ENCODE data around the gene PACS2.

PACS2 gene

DNA sequence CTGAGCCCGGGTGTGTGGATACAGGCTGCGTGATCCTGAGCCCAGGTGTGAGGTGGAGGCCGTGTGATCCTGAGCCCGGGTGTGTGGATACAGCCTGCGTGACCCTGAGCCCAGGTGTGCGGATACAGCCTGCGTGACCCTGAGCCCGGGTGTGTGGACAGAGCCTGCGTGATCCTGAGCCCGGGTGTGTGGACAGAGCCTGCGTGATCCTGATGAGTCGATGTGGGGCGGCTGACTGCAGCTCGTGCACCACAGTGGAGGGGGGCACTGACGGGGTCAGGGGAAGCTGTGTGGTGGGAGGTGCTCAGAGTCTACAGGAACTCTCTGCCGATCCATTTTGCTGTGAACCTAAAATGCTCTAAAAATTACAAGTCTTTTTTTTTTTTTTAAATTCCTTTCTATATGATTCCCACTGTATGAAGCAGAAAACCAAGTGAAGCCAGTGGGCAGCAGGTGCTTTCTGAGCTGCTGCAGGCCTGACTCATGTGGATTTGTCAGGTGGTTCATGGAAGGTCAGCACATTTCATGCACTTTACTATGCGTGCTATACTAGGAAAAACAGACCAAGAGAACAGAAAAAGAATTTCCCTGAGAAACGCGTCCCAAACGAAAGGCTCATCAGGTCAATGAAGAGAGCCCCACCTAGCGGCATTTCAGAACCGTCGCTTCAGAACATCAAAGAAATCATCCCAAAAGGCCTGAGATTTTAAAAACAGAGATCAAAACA lies 33.0 kb upstream of the PACS2 start:
- TF ChIP-seq GLIS3 (CRISPR knock-in tag; IDR thresholded peaks at IDR 0.05) (no peak), TSHZ2 (CRISPR knock-in tag; IDR thresholded peaks at IDR 0.05) (no peak), ZFP3 (CRISPR knock-in tag; IDR thresholded peaks at IDR 0.05) (no peak), ZNF565 (CRISPR knock-in tag; conservative IDR thresholded peaks at IDR 0.05; ENCODE audit: low read depth) (no peak), ESRRG (CRISPR knock-in tag; IDR thresholded peaks at IDR 0.05) (no peak)
- no peak for ATAC-seq

DNA sequence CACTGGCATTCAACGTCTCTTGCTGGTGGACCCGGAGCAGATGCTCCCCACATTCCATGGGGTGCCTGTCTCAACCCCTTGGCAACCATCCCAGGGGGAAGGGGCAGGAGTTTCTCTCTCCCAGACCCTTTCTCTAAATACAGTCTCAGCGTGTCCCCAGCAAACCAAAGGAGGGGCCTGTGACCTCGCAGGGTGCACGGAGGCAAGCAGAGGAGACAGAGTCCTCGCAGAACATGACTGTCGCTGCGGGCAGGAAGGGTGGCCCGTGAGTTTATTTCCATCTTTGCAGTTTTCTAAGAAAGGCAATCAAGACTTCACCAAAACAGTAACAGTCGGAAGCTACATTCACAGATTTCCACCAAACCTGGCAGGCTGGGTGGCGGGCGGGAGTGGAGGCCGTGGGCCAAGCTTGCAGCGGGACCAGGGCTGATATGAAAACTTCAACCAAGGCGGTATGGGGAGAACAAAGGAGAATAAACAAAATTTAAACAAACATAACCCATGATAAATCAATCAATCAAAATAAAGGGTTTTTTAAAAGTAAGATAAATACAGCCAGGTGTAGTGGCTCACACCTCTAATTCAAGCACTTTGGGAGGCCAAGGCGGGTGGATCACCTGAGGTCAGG lies 32.3 kb upstream of the PACS2 start:
- ATAC-seq = no peak
- TF ChIP-seq TCF4 (CRISPR knock-in tag; IDR thresholded peaks at IDR 0.05; ENCODE audit: borderline replicate concordance) = no peak
- no peak for TF ChIP-seq ARNTL (CRISPR knock-in tag; IDR thresholded peaks at IDR 0.05; ENCODE audit: borderline replicate concordance, low read depth)
- no peak for TF ChIP-seq ZC3H10 (CRISPR knock-in tag; IDR thresholded peaks at IDR 0.05)
- TF ChIP-seq TOX (CRISPR knock-in tag; IDR thresholded peaks at IDR 0.05; ENCODE audit: borderline replicate concordance) = no peak
- TF ChIP-seq BACH2 (CRISPR knock-in tag; IDR thresholded peaks at IDR 0.05; ENCODE audit: borderline replicate concordance) = no peak
- no peak for TF ChIP-seq CREB5 (CRISPR knock-in tag; IDR thresholded peaks at IDR 0.05; ENCODE audit: low read depth)
- no peak for TF ChIP-seq ISL1 (CRISPR knock-in tag; IDR thresholded peaks at IDR 0.05)
- no peak for TF ChIP-seq OSR1 (CRISPR knock-in tag; IDR thresholded peaks at IDR 0.05)
- no peak for TF ChIP-seq ZFP30 (CRISPR knock-in tag; IDR thresholded peaks at IDR 0.05)
- TF ChIP-seq CSDC2 (CRISPR knock-in tag; IDR thresholded peaks at IDR 0.05) = no peak

DNA sequence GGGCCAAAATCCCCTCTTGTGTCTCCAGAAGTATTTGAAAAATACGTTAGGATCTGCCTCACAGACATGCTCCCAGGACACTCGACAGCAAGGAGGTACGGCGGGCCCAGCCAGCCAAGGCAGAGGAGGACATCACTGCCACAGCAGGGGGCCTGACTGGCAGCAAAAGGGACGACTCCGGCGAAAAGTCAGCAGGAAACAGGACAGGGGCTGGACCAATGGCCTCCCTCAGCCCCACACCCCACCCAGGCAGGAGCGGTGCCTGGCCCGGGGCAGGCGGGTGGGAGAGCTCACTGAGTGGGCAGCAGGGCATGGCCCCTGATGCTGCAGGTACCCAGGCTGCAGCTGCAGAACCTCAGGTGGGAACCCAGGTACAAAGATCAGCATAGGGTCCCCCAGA lies 31.5 kb upstream of the PACS2 start:
- no peak for ATAC-seq
- TF ChIP-seq ZNF565 (CRISPR knock-in tag; conservative IDR thresholded peaks at IDR 0.05; ENCODE audit: low read depth) (no peak), OSR1 (CRISPR knock-in tag; IDR thresholded peaks at IDR 0.05) (no peak), BACH2 (CRISPR knock-in tag; IDR thresholded peaks at IDR 0.05; ENCODE audit: borderline replicate concordance) (no peak), TCF4 (CRISPR knock-in tag; IDR thresholded peaks at IDR 0.05; ENCODE audit: borderline replicate concordance) (no peak)

- TF ChIP-seq ZFP30 (CRISPR knock-in tag; IDR thresholded peaks at IDR 0.05) (no peak), ZNF565 (CRISPR knock-in tag; conservative IDR thresholded peaks at IDR 0.05; ENCODE audit: low read depth) (no peak), GLIS3 (CRISPR knock-in tag; IDR thresholded peaks at IDR 0.05) (no peak), CSRNP3 (CRISPR knock-in tag; IDR thresholded peaks at IDR 0.05) (no peak), TCF4 (CRISPR knock-in tag; IDR thresholded peaks at IDR 0.05; ENCODE audit: borderline replicate concordance) (no peak), TSHZ2 (CRISPR knock-in tag; IDR thresholded peaks at IDR 0.05) (no peak), ESRRG (CRISPR knock-in tag; IDR thresholded peaks at IDR 0.05) (no peak), PPARA (CRISPR knock-in tag; IDR thresholded peaks at IDR 0.05; ENCODE audit: borderline replicate concordance) (no peak), RARB (CRISPR knock-in tag; IDR thresholded peaks at IDR 0.05) (no peak), ISL1 (CRISPR knock-in tag; IDR thresholded peaks at IDR 0.05) (no peak), CREB5 (CRISPR knock-in tag; IDR thresholded peaks at IDR 0.05; ENCODE audit: low read depth) (no peak), ZFP3 (CRISPR knock-in tag; IDR thresholded peaks at IDR 0.05) (no peak), ZC3H10 (CRISPR knock-in tag; IDR thresholded peaks at IDR 0.05) (no peak)
- no peak for ATAC-seq
Measured at GRCh38 chr14:105283899-105284298, 30.6 kb upstream of the PACS2 start.
